ENCODE measurements around the gene KIR2DL1. TPM values are rescaled to one million over a fixed set of nuclear protein-coding genes. Genes with fewer than 3 reads are reported as not detected.
"Not testable (repeated sequence)": the region's sequence is repeated elsewhere in the genome, so short reads cannot be mapped to it uniquely, and the experiment has no call there.

KIR2DL1 gene
- total RNA-seq, 4 donors from 2014 or later: not detected

- TF ChIP-seq POLR2A (IDR thresholded peaks at IDR 0.05): no peak
- TF ChIP-seq CTCF (IDR thresholded peaks at IDR 0.05): no peak
- Histone ChIP-seq H3K27ac (no peak within 1 kb of the TSS), H3K36me3 (no peaks in the 10 kb centered on the region), H3K27me3 (peaks cover 0 to 9% (median 0%) of the 10 kb centered on the region in 4 donors), H3K4me1 (no peaks in the 10 kb centered on the region), H3K9me3 (no peaks in the 10 kb centered on the region), H3K4me3 (no peak within 1 kb of the TSS)
- no peak for DNase-seq
- intact Hi-C loops (cut with DNase I): no loop called here
- 82 to 83% methylated on average over 10 of the region's 10 CpGs for WGBS, 2 donors
Observed at GRCh38 chr19:54803410-54803809, 33.8 kb downstream of the KIR2DL1 start, which contains the start of gene KIR2DL4. Gene KIR2DL4, plus strand, starts transcription at chr19:54803610. Its CDS starts 42 bp downstream, at chr19:54803652.

GRCh38 chr19:54804101-54804500 is 34.5 kb downstream of the KIR2DL1 start:
- WGBS, 2 donors: 45 to 63% methylated on average over 4 to 5 of the region's 5 CpGs
- TF ChIP-seq POLR2A (IDR thresholded peaks at IDR 0.05) (no peak), CTCF (IDR thresholded peaks at IDR 0.05) (no peak)
- Histone ChIP-seq H3K27me3 (peaks cover 0 to 9% (median 0%) of the 10 kb centered on the region in 4 donors), H3K27ac (no peak overlapping the region), H3K9me3 (no peaks in the 10 kb centered on the region), H3K4me1 (no peaks in the 10 kb centered on the region), H3K36me3 (no peaks in the 10 kb centered on the region), H3K4me3 (no peak overlapping the region)
- no peak for DNase-seq
- intact Hi-C loops (cut with DNase I): no loop called here

GRCh38 chr19:54804571-54804970 is 35.0 kb downstream of the KIR2DL1 start:
- TF ChIP-seq CTCF (IDR thresholded peaks at IDR 0.05) (no peak), POLR2A (IDR thresholded peaks at IDR 0.05) (no peak)
- WGBS, 2 donors: 80 to 85% methylated on average over 2 to 7 of the region's 10 CpGs
- Histone ChIP-seq H3K4me3 (no peak overlapping the region), H3K27me3 (peaks cover 0 to 9% (median 0%) of the 10 kb centered on the region in 4 donors), H3K4me1 (no peaks in the 10 kb centered on the region), H3K27ac (no peak overlapping the region), H3K9me3 (no peaks in the 10 kb centered on the region), H3K36me3 (no peaks in the 10 kb centered on the region)
- DNase-seq: no peak
- intact Hi-C loops (cut with DNase I): no loop called here

- 76 to 80% methylated on average over 9 to 11 of the region's 14 CpGs for WGBS, 2 donors
- Histone ChIP-seq H3K4me3 (no peak overlapping the region), H3K9me3 (no peaks in the 10 kb centered on the region), H3K27me3 (peaks cover 0 to 9% (median 0%) of the 10 kb centered on the region in 4 donors), H3K36me3 (no peaks in the 10 kb centered on the region), H3K27ac (no peak overlapping the region), H3K4me1 (no peaks in the 10 kb centered on the region)
- intact Hi-C loops (cut with DNase I): no loop called here
- no peak for TF ChIP-seq POLR2A (IDR thresholded peaks at IDR 0.05)
- no peak for TF ChIP-seq CTCF (IDR thresholded peaks at IDR 0.05)
- DNase-seq: no peak
Observed at GRCh38 chr19:54805665-54806515, 36.3 kb downstream of the KIR2DL1 start.

- no peak overlapping the region for H3K27ac ChIP-seq
- H3K9me3 ChIP-seq: no peaks in the 10 kb centered on the region
- H3K4me3 ChIP-seq: no peak overlapping the region
- no peaks in the 10 kb centered on the region for H3K36me3 ChIP-seq
- H3K4me1 ChIP-seq: no peaks in the 10 kb centered on the region
- peaks cover 0 to 11% (median 0%) of the 10 kb centered on the region in 4 donors for H3K27me3 ChIP-seq
- 82 to 83% methylated on average over 2 of the region's 2 CpGs for WGBS, 2 donors
- intact Hi-C loops (cut with DNase I): no loop called here
- TF ChIP-seq POLR2A (IDR thresholded peaks at IDR 0.05) (no peak), CTCF (IDR thresholded peaks at IDR 0.05) (no peak)
- DNase-seq: no peak
Observed at GRCh38 chr19:54806516-54806838, 36.9 kb downstream of the KIR2DL1 start.

GRCh38 chr19:54814571-54814970 is 45.0 kb downstream of the KIR2DL1 start:
- WGBS, 2 donors: 38 to 62% methylated on average over 3 of the region's 3 CpGs

GRCh38 chr19:54816251-54816650 is 46.7 kb downstream of the KIR2DL1 start, which contains the start of gene KIR3DL1:
Gene KIR3DL1, plus strand, starts transcription at chr19:54816468.
- H3K27me3 ChIP-seq; H3K36me3 ChIP-seq; H3K4me3 ChIP-seq; intact Hi-C loops (cut with DNase I); H3K27ac ChIP-seq; H3K9me3 ChIP-seq; DNase-seq; H3K4me1 ChIP-seq: not testable (repeated sequence)
- WGBS, 2 donors: 87 to 89% methylated on average over 5 to 14 of the region's 17 CpGs

More at GRCh38 chr19:54814571-54814970, 45.0 kb downstream of the KIR2DL1 start:
- H3K4me1 ChIP-seq; H3K4me3 ChIP-seq; intact Hi-C loops (cut with DNase I); DNase-seq; H3K27ac ChIP-seq; H3K36me3 ChIP-seq; H3K27me3 ChIP-seq; H3K9me3 ChIP-seq: not testable (repeated sequence)
